Measurements from ENCODE around the gene POLN.

Gene POLN

GRCh38 chr4:2262145-2262943, 20.4 kb upstream of the POLN start:
- DNase-seq, result peak; percentile 100

GRCh38 chr4:2261853-2262144, 19.9 kb upstream of the POLN start, which contains the start of gene MXD4:
MXD4 (minus strand) TSS chr4:2262109; CDS start chr4:2261980, 129 bp downstream.
- no peak for DNase-seq

DNA sequence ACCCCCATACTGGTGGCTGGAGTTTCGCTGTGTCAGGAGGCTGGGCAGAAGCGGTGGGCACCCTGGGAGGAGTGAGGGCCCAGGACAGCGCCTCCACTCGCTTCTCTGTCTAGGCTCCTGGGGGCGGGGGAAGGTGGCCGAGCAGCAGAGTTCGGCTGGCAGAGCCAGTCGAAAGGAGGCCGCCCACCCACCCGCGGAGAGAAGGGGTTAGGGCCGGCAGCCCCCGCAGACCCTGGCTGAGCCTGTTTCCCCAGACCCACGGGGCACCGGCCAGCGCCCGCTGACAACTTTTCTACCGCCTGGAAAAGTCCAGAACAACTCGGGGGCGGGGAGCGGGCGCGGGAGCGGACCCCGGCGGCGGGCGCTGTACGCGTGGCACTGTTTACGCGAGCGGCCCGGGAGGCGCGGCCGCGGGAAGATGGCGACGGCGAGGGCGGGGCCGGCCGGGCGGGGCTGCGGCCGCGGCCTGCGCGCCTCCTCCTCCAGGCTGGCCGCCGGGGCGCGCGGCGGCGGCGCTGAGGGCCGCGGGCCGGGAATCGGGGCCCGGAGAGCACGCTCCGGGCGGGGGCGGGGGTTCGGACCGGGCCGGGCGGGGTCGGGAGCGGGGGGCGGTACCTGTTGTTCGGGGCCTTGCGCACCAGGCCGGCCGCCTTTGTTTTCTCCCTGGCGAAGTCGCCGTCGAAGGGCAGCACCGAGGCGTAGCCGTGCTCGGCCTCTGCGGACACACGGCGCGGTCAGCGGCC, 19.4 kb upstream of the POLN start:
- peak; percentile 65 for DNase-seq

DNA sequence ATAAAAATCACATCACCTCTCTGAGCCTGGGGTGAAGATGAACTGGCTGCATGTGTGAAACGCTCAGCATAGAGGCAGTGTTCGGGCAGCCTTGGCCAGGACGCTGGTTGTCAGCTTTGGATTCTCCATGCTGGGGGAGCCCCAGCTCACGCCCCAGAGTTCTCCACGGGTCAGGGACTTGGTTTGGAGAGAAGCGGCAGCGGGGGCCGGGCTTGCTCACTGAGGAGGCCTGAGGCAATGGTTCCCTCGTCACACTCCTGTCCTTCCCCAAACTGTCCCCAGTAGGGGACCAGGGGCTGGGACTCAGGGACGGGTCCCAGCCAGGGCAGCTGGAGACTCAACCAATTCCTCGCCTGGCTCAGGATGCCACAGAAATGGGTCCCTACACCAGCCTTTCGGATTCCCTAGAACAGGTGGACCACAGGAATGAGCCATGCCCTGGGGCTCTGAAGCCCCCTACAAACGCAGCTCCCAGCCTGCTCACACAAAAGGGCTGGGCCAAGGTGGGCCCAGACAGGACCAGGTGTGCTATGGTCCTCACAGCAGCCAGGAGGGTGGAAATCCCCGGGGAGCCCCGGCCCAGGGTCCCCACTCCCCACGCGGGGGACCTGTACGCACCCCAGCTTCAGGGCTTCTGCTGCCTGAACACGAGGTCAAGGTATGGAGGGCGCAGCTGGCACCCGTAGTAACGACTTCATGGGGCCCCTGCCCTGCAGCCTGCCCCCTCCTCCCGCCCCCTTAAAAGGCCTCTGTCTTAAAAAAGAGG, 18.6 kb upstream of the POLN start:
- no peak for DNase-seq

DNA sequence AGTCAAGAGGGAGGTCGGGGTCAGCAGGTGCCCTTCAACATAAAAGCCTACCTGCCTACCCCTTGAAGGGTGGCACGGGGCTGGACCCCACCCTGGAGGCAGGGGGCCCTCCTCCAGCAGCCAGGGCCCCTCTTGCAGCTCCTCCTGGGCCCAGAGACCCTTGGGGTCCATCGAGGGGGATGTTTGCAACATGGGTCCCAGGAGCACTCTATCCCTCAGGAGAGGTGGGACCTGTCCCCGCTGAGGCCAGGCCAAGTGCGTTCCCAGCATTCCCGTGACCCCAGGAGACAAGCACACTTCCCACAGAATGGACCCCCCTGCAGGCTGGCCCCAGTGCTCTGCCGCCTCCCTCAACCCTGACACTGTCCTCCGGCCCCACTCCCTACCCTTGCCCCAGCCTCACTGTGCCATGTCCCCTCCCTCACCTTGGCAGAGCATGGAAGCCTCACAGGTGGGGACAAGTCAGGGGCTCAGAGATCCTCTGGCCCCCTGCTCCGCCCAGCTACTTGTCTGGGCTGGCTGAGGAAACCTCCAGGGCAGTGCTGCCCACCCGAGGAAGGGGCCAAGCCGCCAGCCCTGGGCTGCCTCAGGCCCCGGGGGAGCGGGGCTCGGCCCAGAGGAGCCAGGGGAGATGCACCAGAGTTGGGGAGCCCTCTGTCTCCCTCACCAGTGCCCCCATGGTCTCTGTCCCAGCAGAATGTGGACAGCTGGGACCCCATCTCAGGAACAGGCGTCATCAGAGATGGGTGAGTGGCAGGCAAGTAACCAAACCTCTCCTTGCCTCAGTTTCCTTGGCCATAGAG, 17.8 kb upstream of the POLN start:
- no peak for DNase-seq

- DNase-seq, result no peak
Observed at GRCh38 chr4:2259036-2259540, 17.2 kb upstream of the POLN start.

GRCh38 chr4:2258091-2259035, 16.4 kb upstream of the POLN start:
- DNase-seq, result no peak

DNA sequence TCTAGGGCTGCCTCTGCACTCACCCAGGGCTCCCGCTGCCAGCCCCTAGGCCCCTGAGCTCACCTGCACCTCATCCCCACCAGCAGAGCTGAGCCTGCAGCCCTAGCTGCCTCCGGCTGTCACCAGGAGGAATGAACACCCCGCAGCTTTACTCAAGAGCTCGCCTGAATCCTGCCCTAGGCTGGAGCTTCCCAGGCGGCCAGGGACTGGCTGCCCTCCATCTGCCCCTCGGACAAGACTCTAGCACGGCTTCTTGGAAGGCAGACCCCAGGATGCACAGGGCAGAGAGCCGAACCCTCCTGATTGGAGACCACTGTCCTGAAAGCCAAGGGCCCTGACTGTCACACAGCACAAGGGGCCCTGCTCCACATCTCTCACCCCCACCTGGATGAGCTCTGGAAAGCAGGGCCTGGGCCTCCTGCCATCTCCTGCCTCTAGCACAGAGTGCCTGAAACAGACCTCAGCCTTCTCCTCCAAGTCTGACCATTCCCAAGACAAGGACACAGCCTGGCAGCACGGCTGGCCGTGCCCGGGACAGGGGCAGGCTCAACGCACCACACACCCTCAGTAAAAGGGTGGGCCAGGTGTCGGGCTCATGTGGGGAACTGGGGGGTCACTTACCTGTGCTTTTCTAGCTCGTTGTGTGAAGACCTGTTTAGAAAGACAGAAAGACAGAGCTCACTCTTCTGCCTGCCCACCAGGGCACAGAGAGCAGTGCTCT, 15.6 kb upstream of the POLN start:
- DNase-seq, result no peak

DNA sequence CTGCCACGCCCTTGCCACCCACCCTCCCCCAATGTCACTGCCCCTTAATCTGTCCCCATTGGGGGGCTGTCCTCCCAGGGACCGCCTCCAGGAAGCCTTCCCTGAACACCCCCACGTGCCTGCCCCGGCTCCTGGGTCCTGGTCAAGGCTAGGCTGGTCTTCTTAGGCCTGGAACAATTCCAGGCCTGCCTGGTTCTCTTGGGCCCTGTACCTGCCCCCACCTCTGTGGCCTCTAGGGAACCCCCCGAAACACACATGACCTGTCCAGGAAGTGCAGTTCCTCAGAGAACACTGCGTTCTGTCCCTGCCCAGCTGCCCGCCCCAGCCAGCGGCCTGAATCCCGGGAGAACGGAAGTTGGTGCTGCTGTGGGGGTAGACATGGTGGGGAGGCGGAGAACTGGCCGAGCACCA, 14.9 kb upstream of the POLN start:
- DNase-seq, result no peak

- DNase-seq, result no peak
Observed at GRCh38 chr4:2256156-2256731, 14.3 kb upstream of the POLN start.

DNA sequence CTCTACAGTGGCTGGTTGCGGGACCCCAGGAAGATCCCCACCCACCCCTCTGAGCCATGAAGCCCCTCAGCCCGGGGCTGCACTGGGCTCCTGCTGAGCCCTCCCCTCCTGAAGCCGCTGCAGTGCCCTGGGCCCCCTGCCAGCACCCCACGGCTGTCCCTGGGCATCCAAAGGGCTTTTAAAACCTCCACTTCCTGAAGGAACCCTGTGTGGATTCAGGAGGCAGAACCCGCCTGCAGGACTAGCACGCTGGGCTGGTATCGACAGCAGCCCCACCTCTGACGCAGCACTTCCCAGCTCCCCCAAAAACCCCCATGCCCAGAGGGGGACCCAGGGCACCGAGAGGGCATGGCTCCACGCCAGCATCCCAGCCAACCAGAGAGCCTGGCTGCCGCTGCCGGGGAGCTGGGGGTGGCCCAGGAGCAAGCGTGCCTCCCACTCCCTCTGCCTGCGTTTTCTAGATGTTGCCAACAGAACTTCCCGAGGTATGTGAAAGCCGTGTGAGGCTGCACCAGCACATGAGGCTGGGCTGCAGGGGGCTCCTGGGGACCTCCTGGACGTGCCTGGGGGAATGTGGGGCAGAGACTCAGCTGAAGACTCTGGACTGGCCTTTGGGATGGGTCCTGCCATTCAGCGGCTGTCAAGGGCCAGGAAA, 13.7 kb upstream of the POLN start:
- DNase-seq, result peak; percentile 15

GRCh38 chr4:2254665-2255500, 13.0 kb upstream of the POLN start:
- DNase-seq, result no peak

- DNase-seq, result no peak
Observed at GRCh38 chr4:2253160-2254084, 11.5 kb upstream of the POLN start.

DNA sequence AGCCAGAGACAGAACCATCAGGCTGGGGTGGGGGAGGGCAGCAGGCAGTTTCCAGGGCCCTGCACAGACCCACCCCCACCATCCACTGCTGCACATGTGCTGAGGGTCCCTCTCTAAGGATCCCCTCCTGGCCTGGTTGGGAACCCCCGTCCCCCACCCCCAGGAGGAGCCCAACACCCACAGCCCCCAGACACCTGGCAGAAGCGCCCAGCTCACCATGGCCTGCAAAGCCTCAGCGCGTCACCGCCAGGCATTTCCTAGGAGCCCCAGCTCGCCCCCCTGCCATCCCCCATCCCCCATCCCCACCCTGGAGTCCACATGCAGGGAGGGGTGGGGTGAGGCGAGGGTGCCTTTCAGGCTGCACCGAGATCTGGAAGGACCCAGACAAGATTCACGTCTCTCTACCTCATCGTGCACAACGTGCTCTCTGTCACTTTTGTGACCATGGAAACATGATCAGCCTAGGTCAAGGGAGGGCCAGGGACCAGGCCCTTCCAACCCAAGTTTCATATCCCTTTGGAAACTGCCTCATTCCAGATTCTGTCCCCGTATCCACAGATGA, 10.7 kb upstream of the POLN start:
- no peak for DNase-seq

DNA sequence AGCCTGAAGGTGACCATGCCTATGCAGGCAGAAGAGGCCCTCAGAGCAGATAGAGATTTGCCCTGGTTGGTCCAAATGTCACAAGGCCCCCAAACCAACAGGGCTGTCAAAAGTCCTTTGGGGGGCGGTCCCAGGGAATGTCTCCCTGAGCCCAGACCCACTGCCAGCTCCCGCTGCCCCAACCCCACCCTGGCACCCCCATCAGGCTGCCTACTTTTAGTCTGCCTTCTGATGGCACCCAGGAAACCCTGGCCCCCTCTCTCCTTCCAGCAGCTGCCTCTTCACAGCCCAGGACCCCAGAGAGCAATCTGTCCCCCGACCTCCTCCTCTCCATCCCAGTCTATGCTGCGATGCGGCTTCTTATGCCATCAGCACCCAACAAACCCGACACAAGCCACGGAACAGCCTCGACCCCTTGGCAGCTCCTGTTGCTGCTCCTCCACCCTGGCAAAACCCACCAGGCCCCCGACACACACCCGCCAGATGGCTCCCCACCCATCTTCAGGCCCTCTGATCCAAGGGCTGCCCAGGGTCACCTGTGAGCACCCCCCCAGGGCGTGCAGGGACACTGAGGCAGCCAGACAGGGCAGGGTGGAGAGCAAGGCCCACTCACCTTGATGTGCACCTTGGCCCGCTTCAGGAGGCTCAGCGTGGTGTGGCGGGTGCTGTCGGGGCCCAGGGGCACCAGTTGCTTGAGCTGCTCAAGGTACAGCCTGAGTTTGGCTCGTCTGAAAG, 10.0 kb upstream of the POLN start:
- DNase-seq, result no peak

GRCh38 chr4:2251073-2251794, 9.3 kb upstream of the POLN start:
- no peak for DNase-seq
